Panc1 (cell line): Measurements from ENCODE around the gene AMBRA1.

Experiments
- CTCF ChIP-seq: fragments of 450-650 bp; IDR thresholded peaks from 2 replicates; pipeline ENCODE4 v1.5.1; 2017; ENCODE audit warnings: mild to moderate bottlenecking
- POLR2AphosphoS5 ChIP-seq: IDR thresholded peaks from 2 replicates; pipeline ENCODE4 v1.6.1; 2012; ENCODE audit warnings: mild to moderate bottlenecking, low read depth, low read length, moderate library complexity
- TCF7L2 ChIP-seq: IDR thresholded peaks from 2 replicates; pipeline ENCODE4 v1.6.1; 2011; ENCODE audit warnings: mild to moderate bottlenecking, low read depth, low read length, inconsistent platforms

GRCh38 chr11:46350695-46351094 is 243.1 kb downstream of the AMBRA1 start:
- TF ChIP-seq TCF7L2 (no peak), CTCF (no peak), POLR2AphosphoS5 (no peak)
